Measurements from ENCODE around the gene PALM2AKAP2. TPM values are rescaled to one million over a fixed set of nuclear protein-coding genes. Genes with fewer than 3 reads are reported as not detected.

Gene PALM2AKAP2
- total RNA-seq, 1 experiment from 2014 or later: not detected

GRCh38 chr9:109766351-109766750, 13.6 kb upstream of the PALM2AKAP2 start:
- Mint-ChIP-seq H3K4me3 (ENCODE audit: low read depth, unreplicated experiment) (no peak overlapping the region), H3K36me3 (ENCODE audit: insufficient read depth, unreplicated experiment) (no peaks in the 10 kb centered on the region), H3K27me3 (ENCODE audit: unreplicated experiment) (peaks cover 74% of the 10 kb centered on the region), H3K27ac (ENCODE audit: unreplicated experiment) (no peak overlapping the region), H3K4me1 (ENCODE audit: low read depth, unreplicated experiment) (no peaks in the 10 kb centered on the region), H3K9me3 (ENCODE audit: low read depth, unreplicated experiment) (no peaks in the 10 kb centered on the region)
- intact Hi-C loops (cut with micrococcal nuclease; ENCODE audit: unreplicated experiment): no loop called here
- BruUV-seq (replicated peaks): no TSS peak
- TF ChIP-seq, protein P1, sequence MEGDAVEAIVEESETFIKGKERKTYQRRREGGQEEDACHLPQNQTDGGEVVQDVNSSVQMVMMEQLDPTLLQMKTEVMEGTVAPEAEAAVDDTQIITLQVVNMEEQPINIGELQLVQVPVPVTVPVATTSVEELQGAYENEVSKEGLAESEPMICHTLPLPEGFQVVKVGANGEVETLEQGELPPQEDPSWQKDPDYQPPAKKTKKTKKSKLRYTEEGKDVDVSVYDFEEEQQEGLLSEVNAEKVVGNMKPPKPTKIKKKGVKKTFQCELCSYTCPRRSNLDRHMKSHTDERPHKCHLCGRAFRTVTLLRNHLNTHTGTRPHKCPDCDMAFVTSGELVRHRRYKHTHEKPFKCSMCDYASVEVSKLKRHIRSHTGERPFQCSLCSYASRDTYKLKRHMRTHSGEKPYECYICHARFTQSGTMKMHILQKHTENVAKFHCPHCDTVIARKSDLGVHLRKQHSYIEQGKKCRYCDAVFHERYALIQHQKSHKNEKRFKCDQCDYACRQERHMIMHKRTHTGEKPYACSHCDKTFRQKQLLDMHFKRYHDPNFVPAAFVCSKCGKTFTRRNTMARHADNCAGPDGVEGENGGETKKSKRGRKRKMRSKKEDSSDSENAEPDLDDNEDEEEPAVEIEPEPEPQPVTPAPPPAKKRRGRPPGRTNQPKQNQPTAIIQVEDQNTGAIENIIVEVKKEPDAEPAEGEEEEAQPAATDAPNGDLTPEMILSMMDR (IDR thresholded peaks at IDR 0.05; ENCODE audit: unreplicated experiment): no peak
- CTCF ChIA-PET: no interaction called here
- no peak for DNase-seq

DNA sequence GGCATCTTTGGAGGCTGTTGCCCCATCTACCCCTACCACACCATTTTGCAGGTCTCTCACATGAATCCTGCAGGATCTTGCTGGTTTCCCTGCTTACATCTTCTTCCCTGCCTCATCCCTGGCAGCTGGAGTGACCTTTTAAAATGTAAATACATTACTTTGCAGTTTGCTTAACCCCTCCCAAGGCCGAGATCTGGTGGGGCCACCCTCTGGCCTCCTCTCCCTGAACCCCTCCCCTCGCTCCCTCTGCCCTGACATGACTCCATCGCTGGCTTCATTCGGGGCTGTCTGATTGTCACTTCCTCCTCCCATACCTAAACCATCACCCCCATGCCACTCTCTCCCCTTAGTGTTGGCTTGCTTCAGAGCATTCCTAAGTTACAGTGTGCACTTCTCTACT, 12.6 kb upstream of the PALM2AKAP2 start:
- Mint-ChIP-seq H3K9me3 (ENCODE audit: low read depth, unreplicated experiment) (no peaks in the 10 kb centered on the region), H3K27ac (ENCODE audit: unreplicated experiment) (no peak overlapping the region), H3K27me3 (ENCODE audit: unreplicated experiment) (peaks cover 85% of the 10 kb centered on the region), H3K4me1 (ENCODE audit: low read depth, unreplicated experiment) (no peaks in the 10 kb centered on the region), H3K4me3 (ENCODE audit: low read depth, unreplicated experiment) (no peak overlapping the region), H3K36me3 (ENCODE audit: insufficient read depth, unreplicated experiment) (no peaks in the 10 kb centered on the region)
- no peak for DNase-seq
- CTCF ChIA-PET: no interaction called here
- BruUV-seq (replicated peaks): no TSS peak
- TF ChIP-seq, protein P1 (IDR thresholded peaks at IDR 0.05; ENCODE audit: unreplicated experiment): no peak
- intact Hi-C loops (cut with micrococcal nuclease; ENCODE audit: unreplicated experiment): no loop called here

- Mint-ChIP-seq H3K27ac (ENCODE audit: unreplicated experiment) (no peak overlapping the region), H3K4me3 (ENCODE audit: low read depth, unreplicated experiment) (no peak overlapping the region), H3K9me3 (ENCODE audit: low read depth, unreplicated experiment) (no peaks in the 10 kb centered on the region), H3K36me3 (ENCODE audit: insufficient read depth, unreplicated experiment) (no peaks in the 10 kb centered on the region), H3K4me1 (ENCODE audit: low read depth, unreplicated experiment) (no peaks in the 10 kb centered on the region), H3K27me3 (ENCODE audit: unreplicated experiment) (peaks cover 85% of the 10 kb centered on the region)
- no peak for DNase-seq
- intact Hi-C loops (cut with micrococcal nuclease; ENCODE audit: unreplicated experiment): no loop called here
- TF ChIP-seq, protein P1 (IDR thresholded peaks at IDR 0.05; ENCODE audit: unreplicated experiment): no peak
- no TSS peak for BruUV-seq (replicated peaks)
- CTCF ChIA-PET: no interaction called here
These were observed 12.2 kb upstream of the PALM2AKAP2 start for GRCh38 chr9:109767814-109768213.

DNA sequence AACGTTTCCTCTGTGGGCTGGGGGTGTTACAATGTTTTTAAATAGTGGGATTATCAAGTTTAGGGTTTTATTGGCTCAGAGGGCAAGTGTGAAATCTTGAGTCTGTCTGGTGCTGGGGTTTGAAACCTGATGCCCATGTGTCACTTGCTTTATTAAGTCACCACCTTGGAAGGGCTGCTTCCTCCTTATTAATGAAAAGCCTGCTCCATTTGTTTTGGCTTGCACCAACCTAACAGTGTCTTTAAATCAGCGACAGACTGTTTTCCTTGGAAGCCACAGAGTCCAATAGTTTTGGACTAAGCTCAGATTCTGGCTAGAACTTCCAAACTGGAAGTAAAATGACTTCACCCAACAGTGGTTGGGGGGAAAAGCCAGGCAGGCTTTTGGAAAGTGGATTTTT, 10.7 kb upstream of the PALM2AKAP2 start:
- H3K4me3 Mint-ChIP-seq (ENCODE audit: low read depth, unreplicated experiment): no peak overlapping the region
- no peaks in the 10 kb centered on the region for H3K4me1 Mint-ChIP-seq (ENCODE audit: low read depth, unreplicated experiment)
- DNase-seq: no peak
- H3K9me3 Mint-ChIP-seq (ENCODE audit: low read depth, unreplicated experiment): no peaks in the 10 kb centered on the region
- intact Hi-C loops (cut with micrococcal nuclease; ENCODE audit: unreplicated experiment): no loop called here
- H3K27ac Mint-ChIP-seq (ENCODE audit: unreplicated experiment): no peak overlapping the region
- BruUV-seq (replicated peaks): no TSS peak
- CTCF ChIA-PET: no interaction called here
- TF ChIP-seq, protein P1 (IDR thresholded peaks at IDR 0.05; ENCODE audit: unreplicated experiment): no peak
- peaks cover 73% of the 10 kb centered on the region for H3K27me3 Mint-ChIP-seq (ENCODE audit: unreplicated experiment)
- H3K36me3 Mint-ChIP-seq (ENCODE audit: insufficient read depth, unreplicated experiment): no peaks in the 10 kb centered on the region

All from Calu3 (cell line).